Measurements from ENCODE around the gene LMNTD2.

GRCh38 chr11:575313-575995 is 14.9 kb upstream of the LMNTD2 start:
- TF ChIP-seq EZH2 (IDR thresholded peaks at IDR 0.05) (no peak), POLR2AphosphoS5 (IDR thresholded peaks at IDR 0.05; ENCODE audit: borderline replicate concordance, low read depth, low read length) (peak; percentile 77), FOXP2 (optimal IDR thresholded peaks at IDR 0.05; ENCODE audit: control extremely low read depth, extremely low read length, insufficient read depth) (no peak)
